Suprapubic skin (tissue), 3 donors: ENCODE data around the gene ARHGEF28.

Experiments used
- POLR2AphosphoS5 ChIP-seq, 3 donors: sonication (generic); formaldehyde crosslinking; IDR thresholded peaks; one replicate each; pipeline ENCODE4 v1.6.1; 2017; ENCODE audit warnings: antibody characterized with exemption in 3 of 3
- TF ChIP-seq, protein P1 (sequence below), 2 donors: fragments of 200-600 bp in 1 of 2; fragments of 450-650 bp in 1 of 2; sonication (generic) in 1 of 2; IDR thresholded peaks; one replicate each; pipeline ENCODE4 v1.5.1; 2016 to 2019; ENCODE audit warnings: antibody characterized with exemption in 2 of 2, mild to moderate bottlenecking in 1 of 2, moderate library complexity in 1 of 2

DNA sequence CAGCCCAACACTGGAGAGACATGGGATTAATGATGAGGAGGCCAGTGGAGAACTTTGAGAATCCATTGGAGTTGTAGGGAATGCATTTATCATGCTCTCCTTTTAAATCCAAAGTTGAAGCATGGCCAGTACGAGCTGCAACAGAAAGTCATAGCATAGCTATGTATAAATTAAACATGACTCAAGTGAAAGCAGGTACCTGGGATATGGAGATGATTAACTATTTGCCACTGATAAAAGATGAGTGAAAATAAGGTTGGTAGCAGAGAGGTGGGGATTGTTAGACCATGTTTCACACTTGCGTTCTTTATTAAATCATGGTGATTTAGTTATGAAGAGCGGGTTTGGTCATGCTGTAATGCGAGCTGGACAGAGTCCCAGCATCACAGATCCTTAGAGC is 189.6 kb downstream of the ARHGEF28 start:
- no peak for TF ChIP-seq POLR2AphosphoS5 (IDR thresholded peaks at IDR 0.05)
- TF ChIP-seq, protein P1, sequence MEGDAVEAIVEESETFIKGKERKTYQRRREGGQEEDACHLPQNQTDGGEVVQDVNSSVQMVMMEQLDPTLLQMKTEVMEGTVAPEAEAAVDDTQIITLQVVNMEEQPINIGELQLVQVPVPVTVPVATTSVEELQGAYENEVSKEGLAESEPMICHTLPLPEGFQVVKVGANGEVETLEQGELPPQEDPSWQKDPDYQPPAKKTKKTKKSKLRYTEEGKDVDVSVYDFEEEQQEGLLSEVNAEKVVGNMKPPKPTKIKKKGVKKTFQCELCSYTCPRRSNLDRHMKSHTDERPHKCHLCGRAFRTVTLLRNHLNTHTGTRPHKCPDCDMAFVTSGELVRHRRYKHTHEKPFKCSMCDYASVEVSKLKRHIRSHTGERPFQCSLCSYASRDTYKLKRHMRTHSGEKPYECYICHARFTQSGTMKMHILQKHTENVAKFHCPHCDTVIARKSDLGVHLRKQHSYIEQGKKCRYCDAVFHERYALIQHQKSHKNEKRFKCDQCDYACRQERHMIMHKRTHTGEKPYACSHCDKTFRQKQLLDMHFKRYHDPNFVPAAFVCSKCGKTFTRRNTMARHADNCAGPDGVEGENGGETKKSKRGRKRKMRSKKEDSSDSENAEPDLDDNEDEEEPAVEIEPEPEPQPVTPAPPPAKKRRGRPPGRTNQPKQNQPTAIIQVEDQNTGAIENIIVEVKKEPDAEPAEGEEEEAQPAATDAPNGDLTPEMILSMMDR (IDR thresholded peaks at IDR 0.05): no peak
